HG03558 (cell line): Measurements from ENCODE around the gene AIRE.
"Not testable (repeated sequence)": the region's sequence is repeated elsewhere in the genome, so short reads cannot be mapped to it uniquely, and the experiment has no call there.

Source experiments
- ATAC-seq: cut with Tn5 transposase; IDR thresholded peaks from one replicate; pipeline ENCODE4 v1.9.1; 2021; ENCODE audit warnings: moderate number of reproducible peaks; ENCODE audit not compliant: unreplicated experiment; ENCODE audit errors: extremely low read depth

Gene AIRE

GRCh38 chr21:44265734-44266270 lies 19.9 kb upstream of the AIRE start:
- ATAC-seq, result no peak

GRCh38 chr21:44267655-44268142 lies 18.0 kb upstream of the AIRE start:
- ATAC-seq, result no peak

- ATAC-seq, result no peak
These were observed 16.6 kb upstream of the AIRE start for GRCh38 chr21:44269090-44269489.

GRCh38 chr21:44271558-44272283 lies 14.0 kb upstream of the AIRE start:
- no peak for ATAC-seq

- ATAC-seq, result no peak
These were observed 13.3 kb upstream of the AIRE start for GRCh38 chr21:44272284-44272858.

- ATAC-seq, result no peak
These were observed 12.6 kb upstream of the AIRE start for GRCh38 chr21:44273046-44273445.

- no peak for ATAC-seq
These were observed 10.6 kb upstream of the AIRE start for GRCh38 chr21:44275041-44275440.

- no peak for ATAC-seq
These were observed 6.1 kb upstream of the AIRE start for GRCh38 chr21:44279354-44280260.

GRCh38 chr21:44281801-44282200 lies 3.9 kb upstream of the AIRE start:
- ATAC-seq, result no peak

- ATAC-seq, result no peak
These were observed 3.3 kb upstream of the AIRE start for GRCh38 chr21:44282370-44282769.

GRCh38 chr21:44283211-44283785 lies 2.4 kb upstream of the AIRE start:
- not testable (repeated sequence) for ATAC-seq

- no peak for ATAC-seq
These were observed 1.7 kb upstream of the AIRE start for GRCh38 chr21:44283948-44284347.

- no peak for ATAC-seq
These were observed 525 bp downstream of the AIRE start for GRCh38 chr21:44286086-44286715.

- ATAC-seq, result no peak
These were observed 1.3 kb downstream of the AIRE start for GRCh38 chr21:44286716-44287632.

- no peak for ATAC-seq
These were observed 2.8 kb downstream of the AIRE start for GRCh38 chr21:44288251-44289110.

- no peak for ATAC-seq
These were observed 3.8 kb downstream of the AIRE start for GRCh38 chr21:44289381-44290010.

- no peak for ATAC-seq
These were observed 4.8 kb downstream of the AIRE start for GRCh38 chr21:44290327-44291077.
